ENCODE measurements around the gene NXN.
"Not testable (repeated sequence)": the region's sequence is repeated elsewhere in the genome, so short reads cannot be mapped to it uniquely, and the experiment has no call there.

- not testable (repeated sequence) for TF ChIP-seq CTCF (IDR thresholded peaks at IDR 0.05); POLR2AphosphoS5 (IDR thresholded peaks at IDR 0.05; ENCODE audit: insufficient read depth in 1 of 2, low read depth in 1 of 2); POLR2A (IDR thresholded peaks at IDR 0.05)
Observed at GRCh38 chr17:749359-749758, 230.2 kb downstream of the NXN start.
